GM19452 (cell line): ENCODE results near the gene MTHFD2L.
"Not testable (repeated sequence)": the region's sequence is repeated elsewhere in the genome, so short reads cannot be mapped to it uniquely, and the experiment has no call there.

Source experiments
- ATAC-seq: cut with Tn5 transposase; IDR thresholded peaks from one replicate; pipeline ENCODE4 v1.9.1; 2021; ENCODE audit not compliant: unreplicated experiment

Gene MTHFD2L

GRCh38 chr4:74157561-74158465, at the start of gene MTHFD2L:
Gene MTHFD2L (plus strand): TSS chr4:74158118. CDS start chr4:74158139, 21 bp downstream.
- ATAC-seq, result peak; percentile 99

DNA sequence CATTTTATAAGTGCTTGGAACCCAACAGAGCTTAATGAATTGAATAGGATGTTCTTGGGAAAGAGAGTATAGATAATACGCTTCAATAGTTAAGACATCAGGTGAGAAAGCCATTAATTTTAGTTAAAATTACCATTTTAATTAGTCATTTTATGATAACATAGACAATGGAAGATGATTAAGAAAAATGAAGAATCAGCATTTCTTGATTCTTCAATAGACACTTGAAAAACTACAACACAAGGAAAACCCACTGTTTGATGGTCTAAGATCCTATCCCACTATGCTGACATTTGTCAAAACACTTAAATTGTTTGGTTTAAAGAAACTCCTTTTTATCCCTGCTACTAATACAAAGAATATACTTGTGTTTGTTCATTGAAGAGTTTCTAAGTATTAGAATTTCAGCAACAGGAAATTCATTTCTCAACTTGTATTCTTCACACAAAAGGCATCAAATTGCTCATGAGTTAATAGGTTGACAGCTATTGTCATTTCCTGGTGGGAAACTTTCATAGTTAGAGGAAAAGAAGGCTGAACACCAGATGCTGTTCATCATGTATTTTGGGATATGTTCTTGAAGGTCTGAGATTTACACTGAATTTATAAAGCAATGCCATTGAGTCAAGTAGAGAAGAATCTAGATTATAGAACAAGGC, 49.3 kb upstream of the MTHFD2L start:
- ATAC-seq, result no peak

DNA sequence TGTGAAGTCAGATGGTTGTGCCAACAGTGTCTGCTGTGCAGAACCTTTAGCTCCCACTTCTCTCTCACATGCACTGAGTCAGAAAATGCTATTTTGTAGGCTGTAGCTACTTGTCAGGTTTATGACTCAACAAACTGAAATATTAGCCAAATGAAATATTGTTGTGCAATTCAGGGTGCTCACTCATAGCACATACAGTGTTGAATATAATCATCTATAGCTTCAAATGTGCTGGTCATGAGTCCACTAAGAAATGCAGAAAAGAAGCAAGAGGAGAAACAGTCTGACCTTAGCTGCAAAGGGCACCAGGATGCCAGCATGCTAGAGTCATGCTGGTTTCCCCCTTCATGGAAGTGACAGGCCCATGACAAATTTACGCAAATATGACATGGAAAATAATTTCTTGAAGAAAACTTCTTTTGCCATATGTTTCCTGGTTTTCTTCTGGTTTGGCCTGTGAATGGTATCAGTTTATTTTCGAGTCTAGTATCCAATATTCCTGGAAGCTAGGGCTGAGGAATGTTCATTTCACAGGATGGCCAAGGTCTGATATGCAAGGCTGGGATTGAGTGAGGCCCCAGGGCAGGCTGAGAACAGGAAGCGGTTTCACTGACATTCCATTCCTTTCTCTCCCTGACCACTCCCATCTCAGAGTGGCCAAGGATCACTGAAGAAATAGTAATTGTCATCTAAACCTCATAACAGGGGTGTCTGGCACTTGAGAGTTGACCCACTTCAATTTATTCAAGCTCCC, 48.6 kb upstream of the MTHFD2L start:
- no peak for ATAC-seq

DNA sequence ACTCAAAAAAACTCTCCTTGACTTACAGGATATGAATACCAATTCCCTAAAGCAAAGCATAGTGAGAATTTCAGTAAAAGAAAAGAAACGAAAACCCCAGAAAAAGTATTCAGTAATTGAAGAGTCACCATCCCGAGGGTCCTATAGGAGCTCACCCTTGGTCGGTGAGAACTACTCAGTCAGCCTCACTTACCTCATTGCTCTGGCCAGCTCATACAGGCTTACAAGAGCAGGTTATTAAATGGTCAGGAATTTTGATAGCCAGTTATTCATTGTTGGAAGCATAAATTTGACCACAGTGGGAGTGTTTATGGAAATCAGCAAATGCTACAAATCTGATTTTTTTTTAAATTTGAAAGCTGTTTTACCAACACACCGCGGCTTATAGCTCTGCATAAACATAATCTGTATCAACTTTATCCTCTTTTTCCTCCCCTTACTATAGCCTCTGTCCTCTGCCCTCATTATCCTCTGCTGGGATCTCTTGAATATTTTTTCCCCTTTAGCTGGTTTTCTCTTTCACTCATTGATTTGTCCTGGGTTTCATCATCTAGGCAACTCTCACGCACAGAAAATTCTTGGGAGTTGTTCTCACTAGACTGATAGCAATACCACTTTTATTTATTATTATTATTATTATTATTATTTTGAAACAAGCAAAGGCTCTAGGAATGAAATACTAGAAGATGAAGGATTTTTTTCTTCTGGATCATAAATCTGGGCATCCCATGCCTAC, 47.9 kb upstream of the MTHFD2L start:
- no peak for ATAC-seq

DNA sequence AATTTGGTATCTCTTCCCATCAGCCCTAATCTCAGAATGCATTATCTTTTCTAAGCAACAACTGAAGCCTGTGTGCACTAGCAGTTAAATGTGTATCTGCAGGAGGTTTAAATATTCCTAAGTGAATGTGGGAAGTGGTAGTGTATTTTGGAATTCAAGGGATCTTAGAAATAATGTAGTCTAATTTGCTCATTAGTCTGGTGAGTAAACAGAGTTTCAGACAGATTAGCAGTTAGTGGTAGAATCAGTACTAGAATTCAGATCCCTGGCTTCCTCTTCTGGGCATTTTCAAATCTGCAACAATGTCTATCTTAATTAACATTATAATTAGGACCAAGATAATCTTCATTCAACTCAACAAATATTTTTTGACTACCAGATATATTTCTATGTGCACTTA, 47.2 kb upstream of the MTHFD2L start:
- ATAC-seq, result no peak

DNA sequence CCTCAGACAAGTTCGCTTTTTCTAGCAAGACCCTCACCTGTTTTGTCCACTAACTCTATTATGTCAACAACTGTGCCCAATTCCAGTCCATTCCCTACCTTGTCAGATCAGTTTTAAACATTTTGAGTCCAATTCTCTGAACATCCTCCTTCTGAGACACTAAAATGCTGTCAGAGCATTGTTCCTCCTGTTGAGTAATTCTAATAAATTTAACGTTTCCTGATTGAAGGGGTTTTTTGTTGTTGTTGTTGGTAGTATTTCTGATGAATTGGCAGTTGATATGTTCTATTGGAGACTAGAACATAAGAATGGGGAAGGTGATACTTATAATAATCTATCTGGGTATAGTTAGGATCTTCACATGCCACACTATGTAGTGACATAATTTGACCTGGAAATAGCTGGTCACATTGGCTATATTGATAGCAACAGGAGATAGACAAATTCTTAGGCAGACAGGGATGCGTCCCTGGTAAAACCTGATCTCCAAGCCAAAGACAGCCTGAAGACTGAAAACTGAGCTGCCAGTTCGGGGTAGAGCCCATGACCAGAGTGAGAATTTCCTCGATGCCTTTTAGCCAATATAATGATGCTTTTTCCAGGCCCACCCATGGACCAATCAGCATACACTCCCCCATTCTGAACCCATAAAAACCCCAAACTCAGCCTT, 46.5 kb upstream of the MTHFD2L start:
- ATAC-seq, result no peak

DNA sequence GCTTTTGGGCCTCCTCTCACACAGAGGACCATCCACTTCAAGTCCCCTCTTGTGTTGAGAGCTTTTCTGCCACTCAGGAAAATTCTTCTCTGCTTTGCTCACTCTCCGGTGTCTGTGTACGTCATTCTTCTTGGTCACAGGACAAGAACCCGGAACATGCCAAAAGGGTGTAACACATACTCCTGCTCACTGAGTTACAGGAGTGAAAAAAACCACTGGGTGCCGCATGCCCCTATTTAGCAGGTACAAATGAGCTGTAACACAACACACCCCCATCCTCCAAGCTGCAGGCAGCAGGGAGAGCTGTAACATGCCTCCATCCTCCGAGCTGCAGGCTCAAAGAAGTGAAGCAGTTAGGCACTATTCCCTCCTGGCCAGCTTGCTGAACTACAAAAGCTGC, 45.9 kb upstream of the MTHFD2L start:
- no peak for ATAC-seq

GRCh38 chr4:74112399-74113105, 45.4 kb upstream of the MTHFD2L start:
- ATAC-seq, result no peak

GRCh38 chr4:74114234-74114633, 43.7 kb upstream of the MTHFD2L start:
- no peak for ATAC-seq

DNA sequence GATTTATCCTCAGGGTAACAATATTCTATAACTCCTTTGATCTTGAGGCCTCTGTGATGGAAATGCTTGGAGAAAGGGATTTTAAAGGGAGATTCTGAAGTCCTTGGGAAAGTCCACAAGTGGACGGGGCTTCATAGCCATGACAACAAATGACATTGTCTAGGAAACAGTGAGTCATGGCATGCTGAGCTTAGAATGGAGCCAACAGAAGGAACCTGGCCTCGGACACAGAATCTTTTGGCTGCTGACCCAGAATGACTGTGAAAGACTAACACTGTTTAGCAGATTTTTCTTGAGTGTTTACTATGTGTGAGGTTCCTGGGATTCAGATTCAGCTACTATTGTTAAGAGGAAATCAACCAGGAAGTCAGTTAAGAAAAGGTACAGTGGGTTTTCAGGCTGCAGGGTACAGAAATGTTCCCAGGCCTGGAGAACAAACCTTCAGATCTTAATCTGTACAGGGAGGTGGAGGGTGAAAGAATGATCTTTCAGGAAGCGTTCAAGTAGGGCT, 40.8 kb upstream of the MTHFD2L start:
- no peak for ATAC-seq

GRCh38 chr4:74118600-74119338, 39.1 kb upstream of the MTHFD2L start:
- ATAC-seq, result no peak

DNA sequence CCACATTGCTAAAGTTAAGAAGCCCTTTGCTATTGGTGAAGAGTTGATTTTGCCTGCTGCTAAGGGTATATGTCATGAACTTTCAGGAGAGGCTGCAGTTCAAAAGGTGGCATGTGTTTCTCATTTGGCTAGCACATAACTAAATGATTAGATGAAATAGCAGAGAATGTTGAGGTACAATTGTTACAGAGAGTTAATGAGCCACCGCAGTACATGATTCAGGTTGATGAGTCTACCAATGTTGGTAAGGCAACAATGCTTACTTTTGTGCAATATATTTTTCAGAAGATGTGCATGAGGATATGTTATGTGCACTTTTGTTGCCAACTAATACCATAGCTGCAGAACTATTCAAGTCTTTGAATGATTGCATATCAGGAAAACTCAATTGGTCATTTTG, 37.8 kb upstream of the MTHFD2L start:
- ATAC-seq, result no peak

- ATAC-seq, result no peak
Measured at GRCh38 chr4:74121643-74122579, 36.0 kb upstream of the MTHFD2L start.

DNA sequence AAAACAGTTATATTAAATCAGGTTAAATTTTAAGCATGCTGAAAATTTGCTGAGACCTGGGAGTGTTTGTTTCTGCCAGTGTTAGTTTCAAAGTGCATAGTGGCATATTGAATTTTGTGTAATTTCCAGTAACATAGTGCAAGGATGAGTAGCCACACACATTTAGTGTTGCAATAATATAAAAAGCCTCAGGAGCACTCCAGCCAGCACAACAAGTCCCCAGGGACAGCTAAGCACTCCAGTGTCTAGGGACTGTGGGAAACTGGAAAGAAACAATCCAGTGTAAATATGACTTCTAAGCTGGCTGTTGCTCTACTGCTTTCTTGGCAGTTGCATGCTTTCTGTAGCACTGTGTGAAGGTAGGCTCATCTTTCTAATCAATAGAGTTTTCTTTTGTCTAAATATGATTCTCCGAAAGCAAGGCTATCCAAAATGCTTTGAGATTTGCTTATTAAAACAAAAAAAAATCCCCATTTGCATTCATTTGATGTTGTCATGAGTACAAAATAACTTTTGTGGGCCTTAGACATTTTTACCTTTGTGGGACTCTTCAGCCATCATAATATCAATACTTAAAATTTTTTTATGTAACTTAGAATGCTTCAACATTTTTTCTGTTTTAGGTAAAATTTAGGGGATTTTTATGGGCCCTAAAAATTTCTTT, 34.7 kb upstream of the MTHFD2L start:
- ATAC-seq, result no peak

DNA sequence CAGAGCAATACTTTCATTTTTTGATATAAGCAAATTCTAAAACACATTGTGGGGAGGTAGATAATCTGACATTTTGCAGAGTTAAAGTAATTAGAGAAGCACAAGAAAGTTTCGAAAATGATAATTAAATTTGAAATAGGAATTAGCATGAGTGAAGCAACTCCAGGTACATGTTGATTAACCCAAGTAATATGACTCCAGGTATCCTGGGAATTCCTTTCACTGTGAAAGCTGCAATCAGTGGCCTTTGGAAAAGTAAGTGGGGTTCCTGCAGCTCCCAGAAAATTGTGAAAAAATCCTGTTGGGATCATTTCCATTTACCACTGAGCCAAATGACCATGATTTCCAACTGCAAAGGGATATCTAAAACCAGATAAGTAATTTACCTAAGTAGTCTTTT, 32.9 kb upstream of the MTHFD2L start:
- no peak for ATAC-seq

- no peak for ATAC-seq
Measured at GRCh38 chr4:74127745-74128144, 30.2 kb upstream of the MTHFD2L start.

GRCh38 chr4:74130843-74131242, 27.1 kb upstream of the MTHFD2L start:
- ATAC-seq, result not testable (repeated sequence)
